Kidney (tissue), 14 donors: ENCODE data around the gene MSI1. TPM values are rescaled to one million over a fixed set of nuclear protein-coding genes. Genes with fewer than 3 reads are reported as not detected.

ENCODE experiments used
- DNase-seq, 5 donors: peaks; one replicate each; pipeline ENCODE4 v3.0.0-alpha.2; 2013 to 2020
- FAIRE-seq: peaks from 2 replicates; lab custom pipeline; 2012; peaks lifted over from hg19 to GRCh38; lab: Jason Lieb, UNC
- H3K27ac ChIP-seq, 2 donors: one replicate each; pipeline ENCODE4 v1.7.0; 2013; ENCODE audit warnings: low read depth in 2 of 2, low read length in 2 of 2, inconsistent platforms in 1 of 2
- H3K27me3 ChIP-seq: one replicate; pipeline ENCODE4 v1.7.1; 2013; ENCODE audit warnings: low read length, inconsistent platforms; ENCODE audit not compliant: control insufficient read depth, insufficient read depth
- H3K36me3 ChIP-seq, 3 donors: one replicate each; pipeline versions ENCODE4 v1.7.0 to v1.7.1; 2013; ENCODE audit warnings: low read length in 3 of 3, control low read depth in 1 of 3, inconsistent platforms in 1 of 3; ENCODE audit not compliant: insufficient read depth in 3 of 3, control insufficient read depth in 2 of 3
- H3K4me1 ChIP-seq, 3 donors: one replicate each; pipeline versions ENCODE4 v1.7.0 to v1.7.1; 2013; ENCODE audit warnings: low read length in 3 of 3, inconsistent platforms in 1 of 3, low read depth in 1 of 3; ENCODE audit not compliant: control insufficient read depth in 2 of 3, insufficient read depth in 2 of 3
- H3K4me3 ChIP-seq, 3 donors: one replicate each; pipeline versions ENCODE4 v1.7.0 to v1.8.1; 2013; ENCODE audit warnings: low read length in 3 of 3, control low read depth in 1 of 3, inconsistent platforms in 1 of 3
- H3K9ac ChIP-seq, 3 donors: one replicate each; pipeline versions ENCODE4 v1.7.0 to v1.7.1; 2013; ENCODE audit warnings: low read length in 3 of 3, control low read depth in 1 of 3, inconsistent platforms in 1 of 3
- H3K9me3 ChIP-seq, 3 donors: one replicate each; pipeline versions ENCODE4 v1.7.0 to v1.7.1; 2013; ENCODE audit warnings: low read length in 3 of 3, control low read depth in 1 of 3, inconsistent platforms in 1 of 3; ENCODE audit not compliant: control insufficient read depth in 2 of 3, insufficient read depth in 1 of 3
- CTCF ChIP-seq: IDR thresholded peaks from 3 replicates; pipeline ENCODE4 v1.5.1; 2012; ENCODE audit warnings: mild to moderate bottlenecking, moderate library complexity, borderline replicate concordance; ENCODE audit not compliant: insufficient read depth; ENCODE audit errors: extremely low read depth
- intact Hi-C: fragments of 100-400 bp; cut with DNase I; formaldehyde crosslinking; loops from one replicate; pipeline ENCODE4 v1.11.1; 2022
- polyA plus RNA-seq: library from polyadenylated mRNA; stranded (reverse); fragments of 350-450 nt; fragmentation: Illumina TruSeq; extraction: RNeasy Lipid Tissue Mini Kit (QIAGEN cat#74804); gene quantifications from one replicate; pipeline ENCODE4 v1.2.3, GENCODE V29; 2014; ENCODE audit warnings: low read depth, low replicate concordance; ENCODE audit not compliant: insufficient read depth
- total RNA-seq: library from RNA; stranded (reverse); fragmentation: NEBNext Ultra II Directional; extraction: Animal tissue kit (Norgen Biotek cat#: 25700); gene quantifications from one replicate; pipeline ENCODE4 v1.2.1, GENCODE V29; 2021
- donor health status: control.
- donor health status: control.
- donor health status: control.
- donor health status: control.
- donor health status: control.
- donor health status: DM: yes; HTN: yes; CAD: no.
- donor health status: Normal renal cell carcinoma (clear cell type).

Gene MSI1
- total and polyA plus RNA-seq, 2 donors from 2014 or later: 0.80 to 1.3 TPM

GRCh38 chr12:120367233-120367923, 1.6 kb downstream of the MSI1 start:
- FAIRE-seq: no peak
- no peaks in the 10 kb centered on the region for H3K9me3 ChIP-seq
- H3K27ac ChIP-seq: no peak overlapping the region
- H3K9ac ChIP-seq: peak overlapping the region in 1 of 3 donors; percentile 18
- no peaks in the 10 kb centered on the region for H3K36me3 ChIP-seq
- H3K4me1 ChIP-seq: peaks cover 0 to 2% (median 0%) of the 10 kb centered on the region in 3 donors
- DNase-seq: peak in 4 of 5 donors; percentile 40 to 65 (median 62)
- intact Hi-C loops: loop anchor here (10.0 kb wide), 1 partner anchor 57 kb away; no protein-coding TSS in a partner anchor
- peak overlapping the region in 2 of 3 donors; percentile 29 to 30 for H3K4me3 ChIP-seq
- H3K27me3 ChIP-seq: no peaks in the 10 kb centered on the region
- TF ChIP-seq CTCF: peak; percentile 20

- no peak overlapping the region for H3K4me3 ChIP-seq
- no peak for DNase-seq
- H3K9me3 ChIP-seq: no peaks in the 10 kb centered on the region
- H3K9ac ChIP-seq: no peak overlapping the region
- H3K27me3 ChIP-seq: no peaks in the 10 kb centered on the region
- peaks cover 0 to 3% (median 0%) of the 10 kb centered on the region in 3 donors for H3K4me1 ChIP-seq
- no peaks in the 10 kb centered on the region for H3K36me3 ChIP-seq
- FAIRE-seq: no peak
- H3K27ac ChIP-seq: no peak overlapping the region
- no peak for TF ChIP-seq CTCF
- intact Hi-C loops: loop anchor here (10.0 kb wide), 1 partner anchor 58 kb away; no protein-coding TSS in a partner anchor
These were observed 2.1 kb downstream of the MSI1 start for GRCh38 chr12:120366845-120367232.

- intact Hi-C loops: loop anchor here (10.0 kb wide), 1 partner anchor 58 kb away; no protein-coding TSS in a partner anchor
- Histone ChIP-seq H3K27me3 (no peaks in the 10 kb centered on the region), H3K4me3 (no peak overlapping the region), H3K36me3 (no peaks in the 10 kb centered on the region), H3K27ac (no peak overlapping the region), H3K4me1 (peaks cover 0 to 3% (median 0%) of the 10 kb centered on the region in 3 donors), H3K9ac (no peak overlapping the region), H3K9me3 (no peaks in the 10 kb centered on the region)
- FAIRE-seq: no peak
- DNase-seq: no peak
- TF ChIP-seq CTCF: no peak
These were observed 2.6 kb downstream of the MSI1 start for GRCh38 chr12:120366341-120366705.
